Measurements from ENCODE around the gene UBR7. TPM values are rescaled to one million over a fixed set of nuclear protein-coding genes. Genes with fewer than 3 reads are reported as not detected.

UBR7 gene
- total RNA-seq, 1 experiment from 2014 or later, result 23.9 TPM

DNA sequence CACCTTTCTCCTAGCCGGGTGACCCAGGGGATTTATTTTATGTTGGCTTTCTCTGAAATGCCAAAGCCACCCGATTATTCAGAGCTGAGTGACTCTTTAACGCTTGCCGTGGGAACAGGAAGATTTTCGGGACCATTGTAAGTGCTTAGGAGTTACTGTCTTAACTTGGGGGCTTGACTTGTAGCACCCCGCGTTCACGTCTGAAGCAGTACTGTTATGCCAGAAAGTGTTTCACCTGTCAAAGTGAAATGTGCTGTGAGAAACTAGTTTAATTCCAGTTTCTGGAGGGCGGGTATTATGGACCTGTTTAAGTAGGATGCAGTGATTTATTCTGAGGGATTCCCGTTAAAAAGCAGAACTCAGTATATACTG, 21.7 kb upstream of the UBR7 start (continued):
- TF ChIP-seq, protein P1, sequence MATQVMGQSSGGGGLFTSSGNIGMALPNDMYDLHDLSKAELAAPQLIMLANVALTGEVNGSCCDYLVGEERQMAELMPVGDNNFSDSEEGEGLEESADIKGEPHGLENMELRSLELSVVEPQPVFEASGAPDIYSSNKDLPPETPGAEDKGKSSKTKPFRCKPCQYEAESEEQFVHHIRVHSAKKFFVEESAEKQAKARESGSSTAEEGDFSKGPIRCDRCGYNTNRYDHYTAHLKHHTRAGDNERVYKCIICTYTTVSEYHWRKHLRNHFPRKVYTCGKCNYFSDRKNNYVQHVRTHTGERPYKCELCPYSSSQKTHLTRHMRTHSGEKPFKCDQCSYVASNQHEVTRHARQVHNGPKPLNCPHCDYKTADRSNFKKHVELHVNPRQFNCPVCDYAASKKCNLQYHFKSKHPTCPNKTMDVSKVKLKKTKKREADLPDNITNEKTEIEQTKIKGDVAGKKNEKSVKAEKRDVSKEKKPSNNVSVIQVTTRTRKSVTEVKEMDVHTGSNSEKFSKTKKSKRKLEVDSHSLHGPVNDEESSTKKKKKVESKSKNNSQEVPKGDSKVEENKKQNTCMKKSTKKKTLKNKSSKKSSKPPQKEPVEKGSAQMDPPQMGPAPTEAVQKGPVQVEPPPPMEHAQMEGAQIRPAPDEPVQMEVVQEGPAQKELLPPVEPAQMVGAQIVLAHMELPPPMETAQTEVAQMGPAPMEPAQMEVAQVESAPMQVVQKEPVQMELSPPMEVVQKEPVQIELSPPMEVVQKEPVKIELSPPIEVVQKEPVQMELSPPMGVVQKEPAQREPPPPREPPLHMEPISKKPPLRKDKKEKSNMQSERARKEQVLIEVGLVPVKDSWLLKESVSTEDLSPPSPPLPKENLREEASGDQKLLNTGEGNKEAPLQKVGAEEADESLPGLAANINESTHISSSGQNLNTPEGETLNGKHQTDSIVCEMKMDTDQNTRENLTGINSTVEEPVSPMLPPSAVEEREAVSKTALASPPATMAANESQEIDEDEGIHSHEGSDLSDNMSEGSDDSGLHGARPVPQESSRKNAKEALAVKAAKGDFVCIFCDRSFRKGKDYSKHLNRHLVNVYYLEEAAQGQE (IDR thresholded peaks at IDR 0.05; ENCODE audit: low read depth), result no peak
- no peak for TF ChIP-seq ZNF274 (IDR thresholded peaks at IDR 0.05; ENCODE audit: low read depth, low read length)
- no peak for TF ChIP-seq FOSL1 (IDR thresholded peaks at IDR 0.05; ENCODE audit: low read depth)
- TF ChIP-seq SIN3A (IDR thresholded peaks at IDR 0.05; ENCODE audit: low read depth), result no peak
- TF ChIP-seq JUND (IDR thresholded peaks at IDR 0.05), result no peak
- no peak for TF ChIP-seq CEBPB (IDR thresholded peaks at IDR 0.05; ENCODE audit: low read depth)
- TF ChIP-seq CBX3 (IDR thresholded peaks at IDR 0.05; ENCODE audit: low read depth), result no peak

DNA sequence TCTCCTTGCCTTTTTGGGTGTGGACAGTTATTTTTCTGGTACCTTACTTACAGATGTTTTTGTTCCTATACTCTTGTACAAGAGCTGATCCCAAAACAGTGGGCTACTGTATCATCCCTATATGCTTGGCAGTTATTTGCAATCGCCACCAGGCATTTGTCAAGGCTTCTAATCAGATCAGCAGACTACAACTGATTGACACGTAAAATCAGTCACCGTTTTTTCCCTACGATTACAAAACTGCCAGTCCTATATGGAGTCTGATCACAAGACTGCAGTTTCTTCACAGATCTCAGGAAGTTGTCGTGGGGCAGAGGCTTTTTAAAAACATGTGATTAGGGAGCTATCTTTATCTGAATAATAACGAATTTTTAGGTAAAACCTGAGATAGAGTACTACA, 20.6 kb upstream of the UBR7 start:
- peaks cover 36% of the 10 kb centered on the region for H3K79me2 ChIP-seq (ENCODE audit: insufficient read depth, low read length)
- DNase-seq (ENCODE audit: low read depth, low spot score) (no peak), ATAC-seq (no peak)
- H4K20me1 ChIP-seq (ENCODE audit: insufficient read depth), result no peaks in the 10 kb centered on the region
- peaks cover 2 to 16% of the 10 kb centered on the region in 2 experiments; a peak in 3 of 4 replicates for H3K4me1 ChIP-seq (ENCODE audit: control insufficient read depth in 1 of 2, insufficient read depth in 2 of 2, low read length in 2 of 2)
- H3K4me3 ChIP-seq (replicated peaks in 1 of 2; ENCODE audit: low read depth in 1 of 2, low read length in 2 of 2), result 0 out of 4 replicates have a peak overlapping the region, but pooled peaks of 1 of the 2 experiments have one; percentile 71
- peak overlapping the region; percentile 75; the same call in 1 of the 2 replicates for H3K4me2 ChIP-seq (ENCODE audit: low read length)
- CTCF ChIA-PET, result interaction anchor here (1.4 kb wide), 1 partner anchor 20 kb away, joined by 3 read pairs; the partner anchor contains the start of genes GON7 and UBR7
- peak overlapping the region; percentile 8; the same call in 1 of the 2 replicates for H3K9ac ChIP-seq (ENCODE audit: low read length)
- POLR2A ChIA-PET, result no interaction called here
- intact Hi-C loops (cut with micrococcal nuclease), result no loop called here
- no peak overlapping the region for H2AFZ ChIP-seq (ENCODE audit: low read depth, low read length, poor library complexity, severe bottlenecking)
- H3K27me3 ChIP-seq (ENCODE audit: insufficient read depth, low read length), result no peaks in the 10 kb centered on the region
- RAD21 ChIA-PET (ENCODE audit: low non-redundant PET in 1 of 2, low total read pairs in 2 of 2, uncharacterized antibody in 2 of 2, unreplicated experiment in 2 of 2), result no interaction called here
- H3K9me3 ChIP-seq (ENCODE audit: control insufficient read depth in 1 of 2, insufficient read depth in 1 of 2, low read depth in 1 of 2, low read length in 2 of 2), result no peaks in the 10 kb centered on the region
- BruUV-seq (replicated peaks), result TSS peak; percentile 68
- H3K9me2 ChIP-seq (ENCODE audit: insufficient read depth), result no peaks in the 10 kb centered on the region
- no peak overlapping the region for H3K27ac ChIP-seq (ENCODE audit: low read depth, low read length)
- peaks cover 0 to 17% of the 10 kb centered on the region in 2 experiments for H3K36me3 ChIP-seq (ENCODE audit: control insufficient read depth in 1 of 2, insufficient read depth in 2 of 2, low read length in 2 of 2)
- TF ChIP-seq EZH2phosphoT487 (IDR thresholded peaks at IDR 0.05; ENCODE audit: borderline replicate concordance) (no peak), ELF1 (IDR thresholded peaks at IDR 0.05; ENCODE audit: borderline replicate concordance, low read depth) (no peak), JUND (IDR thresholded peaks at IDR 0.05) (no peak), POLR2AphosphoS5 (IDR thresholded peaks at IDR 0.05; ENCODE audit: low read depth, low read length) (no peak), EGR1 (IDR thresholded peaks at IDR 0.05; ENCODE audit: low read depth) (no peak), ZNF274 (IDR thresholded peaks at IDR 0.05; ENCODE audit: low read depth, low read length) (no peak), CBX3 (IDR thresholded peaks at IDR 0.05; ENCODE audit: low read depth) (no peak), POLR2A (IDR thresholded peaks at IDR 0.05; ENCODE audit: borderline replicate concordance, extremely low read depth, insufficient read depth, insufficient read length) (no peak), TCF7L2 (IDR thresholded peaks at IDR 0.05; ENCODE audit: borderline replicate concordance, extremely low read depth, insufficient read depth, insufficient read length) (no peak), EZH2 (IDR thresholded peaks at IDR 0.05) (no peak), YY1 (IDR thresholded peaks at IDR 0.05; ENCODE audit: extremely low read depth, insufficient replicate concordance, low read depth, low read length) (no peak), ZFX (IDR thresholded peaks at IDR 0.05) (no peak), SIN3A (IDR thresholded peaks at IDR 0.05; ENCODE audit: low read depth) (no peak), SP1 (IDR thresholded peaks at IDR 0.05; ENCODE audit: low read depth) (no peak)
- TF ChIP-seq, protein P2, sequence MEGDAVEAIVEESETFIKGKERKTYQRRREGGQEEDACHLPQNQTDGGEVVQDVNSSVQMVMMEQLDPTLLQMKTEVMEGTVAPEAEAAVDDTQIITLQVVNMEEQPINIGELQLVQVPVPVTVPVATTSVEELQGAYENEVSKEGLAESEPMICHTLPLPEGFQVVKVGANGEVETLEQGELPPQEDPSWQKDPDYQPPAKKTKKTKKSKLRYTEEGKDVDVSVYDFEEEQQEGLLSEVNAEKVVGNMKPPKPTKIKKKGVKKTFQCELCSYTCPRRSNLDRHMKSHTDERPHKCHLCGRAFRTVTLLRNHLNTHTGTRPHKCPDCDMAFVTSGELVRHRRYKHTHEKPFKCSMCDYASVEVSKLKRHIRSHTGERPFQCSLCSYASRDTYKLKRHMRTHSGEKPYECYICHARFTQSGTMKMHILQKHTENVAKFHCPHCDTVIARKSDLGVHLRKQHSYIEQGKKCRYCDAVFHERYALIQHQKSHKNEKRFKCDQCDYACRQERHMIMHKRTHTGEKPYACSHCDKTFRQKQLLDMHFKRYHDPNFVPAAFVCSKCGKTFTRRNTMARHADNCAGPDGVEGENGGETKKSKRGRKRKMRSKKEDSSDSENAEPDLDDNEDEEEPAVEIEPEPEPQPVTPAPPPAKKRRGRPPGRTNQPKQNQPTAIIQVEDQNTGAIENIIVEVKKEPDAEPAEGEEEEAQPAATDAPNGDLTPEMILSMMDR (IDR thresholded peaks at IDR 0.05 in 2 of 3, conservative IDR thresholded peaks at IDR 0.05 in 1 of 3; ENCODE audit: borderline replicate concordance in 1 of 3, insufficient read depth in 1 of 3, low read depth in 2 of 3, low read length in 2 of 3), result no peak
- TF ChIP-seq, protein P3, sequence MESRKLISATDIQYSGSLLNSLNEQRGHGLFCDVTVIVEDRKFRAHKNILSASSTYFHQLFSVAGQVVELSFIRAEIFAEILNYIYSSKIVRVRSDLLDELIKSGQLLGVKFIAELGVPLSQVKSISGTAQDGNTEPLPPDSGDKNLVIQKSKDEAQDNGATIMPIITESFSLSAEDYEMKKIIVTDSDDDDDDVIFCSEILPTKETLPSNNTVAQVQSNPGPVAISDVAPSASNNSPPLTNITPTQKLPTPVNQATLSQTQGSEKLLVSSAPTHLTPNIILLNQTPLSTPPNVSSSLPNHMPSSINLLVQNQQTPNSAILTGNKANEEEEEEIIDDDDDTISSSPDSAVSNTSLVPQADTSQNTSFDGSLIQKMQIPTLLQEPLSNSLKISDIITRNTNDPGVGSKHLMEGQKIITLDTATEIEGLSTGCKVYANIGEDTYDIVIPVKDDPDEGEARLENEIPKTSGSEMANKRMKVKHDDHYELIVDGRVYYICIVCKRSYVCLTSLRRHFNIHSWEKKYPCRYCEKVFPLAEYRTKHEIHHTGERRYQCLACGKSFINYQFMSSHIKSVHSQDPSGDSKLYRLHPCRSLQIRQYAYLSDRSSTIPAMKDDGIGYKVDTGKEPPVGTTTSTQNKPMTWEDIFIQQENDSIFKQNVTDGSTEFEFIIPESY (IDR thresholded peaks at IDR 0.05; ENCODE audit: extremely low read depth, insufficient replicate concordance, low read length), result no peak
